Colon (tissue), 2 donors: ENCODE data around the gene TRPT1.

Experiments
- FAIRE-seq: peaks from 2 replicates; lab custom pipeline; 2012; peaks lifted over from hg19 to GRCh38; lab: Jason Lieb, UNC
- donor health status: control.
- donor health status: control.

TRPT1 gene

GRCh38 chr11:64244107-64244506 lies 18.1 kb upstream of the TRPT1 start:
- no peak for FAIRE-seq

DNA sequence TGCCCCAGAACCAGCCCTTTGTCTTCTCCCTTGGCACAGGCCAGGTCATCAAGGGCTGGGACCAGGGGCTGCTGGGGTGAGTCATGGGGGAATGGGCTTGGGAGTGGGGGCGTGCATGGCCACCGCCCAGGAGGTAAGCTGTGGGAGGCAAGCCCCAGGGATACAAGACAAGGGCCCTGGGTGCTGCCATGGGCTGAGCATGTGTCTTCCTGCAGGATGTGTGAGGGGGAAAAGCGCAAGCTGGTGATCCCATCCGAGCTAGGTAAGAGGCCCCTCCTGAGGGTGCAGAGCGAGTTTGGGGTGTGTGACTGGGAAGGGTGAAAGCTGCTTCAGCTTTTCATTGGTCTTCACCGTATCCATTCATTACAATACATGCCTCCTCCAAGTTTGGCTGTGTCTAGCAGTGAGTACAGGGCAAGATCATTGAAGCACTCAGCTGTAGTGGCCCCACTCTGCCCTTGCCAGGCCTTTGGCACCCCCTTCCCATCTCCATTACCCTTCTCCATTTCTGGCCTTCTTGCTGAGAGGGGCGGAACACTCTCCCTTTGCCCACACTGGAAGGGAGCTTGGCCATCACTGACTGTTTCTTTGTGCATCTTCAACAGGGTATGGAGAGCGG lies 17.4 kb upstream of the TRPT1 start:
- no peak for FAIRE-seq

DNA sequence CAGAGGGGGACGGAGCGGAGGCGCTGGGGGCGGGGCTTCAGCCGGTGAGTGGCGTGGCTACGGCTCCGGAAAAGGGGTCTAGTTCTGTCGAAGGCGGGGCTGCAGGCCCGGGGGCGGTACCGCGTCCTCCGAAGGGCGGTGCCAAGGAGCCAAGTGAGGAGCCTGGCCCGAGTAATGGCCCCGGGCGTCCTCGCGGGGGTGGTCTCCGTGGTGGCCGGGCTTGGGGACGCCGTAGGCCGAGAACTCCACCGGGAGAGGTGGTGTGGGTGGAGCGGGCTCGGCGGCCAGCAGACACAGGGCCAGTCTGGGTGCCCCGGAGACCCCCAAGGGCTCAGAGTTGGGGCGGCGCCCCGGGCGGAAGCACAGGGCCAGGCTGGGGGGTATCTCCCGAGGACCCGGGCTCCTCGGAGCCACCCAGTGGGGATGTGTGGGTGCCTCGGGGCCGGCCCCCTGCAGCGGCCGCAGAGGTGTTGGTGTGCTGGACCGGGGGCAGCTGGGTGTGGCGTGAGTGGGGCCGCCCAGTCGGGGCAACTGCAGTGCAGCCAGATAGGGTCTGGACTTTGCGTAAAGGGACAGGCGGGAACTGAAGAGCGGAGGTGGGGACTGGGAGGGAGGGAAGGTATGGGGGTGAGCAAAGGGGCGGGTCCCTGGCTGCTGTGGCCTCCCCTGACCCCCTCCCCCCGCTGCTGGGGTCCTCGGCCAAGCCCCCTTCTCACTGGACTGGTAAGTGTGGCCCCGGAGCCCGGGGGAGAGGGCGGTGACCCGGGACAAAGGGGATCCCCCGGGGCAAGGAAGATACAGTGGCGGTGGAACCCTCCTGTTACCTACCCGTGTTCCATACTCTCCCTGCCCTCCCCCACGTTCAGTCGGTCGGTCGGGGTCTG lies 15.7 kb upstream of the TRPT1 start:
- no peak for FAIRE-seq

GRCh38 chr11:64241241-64241490 lies 15.2 kb upstream of the TRPT1 start:
- no peak for FAIRE-seq

DNA sequence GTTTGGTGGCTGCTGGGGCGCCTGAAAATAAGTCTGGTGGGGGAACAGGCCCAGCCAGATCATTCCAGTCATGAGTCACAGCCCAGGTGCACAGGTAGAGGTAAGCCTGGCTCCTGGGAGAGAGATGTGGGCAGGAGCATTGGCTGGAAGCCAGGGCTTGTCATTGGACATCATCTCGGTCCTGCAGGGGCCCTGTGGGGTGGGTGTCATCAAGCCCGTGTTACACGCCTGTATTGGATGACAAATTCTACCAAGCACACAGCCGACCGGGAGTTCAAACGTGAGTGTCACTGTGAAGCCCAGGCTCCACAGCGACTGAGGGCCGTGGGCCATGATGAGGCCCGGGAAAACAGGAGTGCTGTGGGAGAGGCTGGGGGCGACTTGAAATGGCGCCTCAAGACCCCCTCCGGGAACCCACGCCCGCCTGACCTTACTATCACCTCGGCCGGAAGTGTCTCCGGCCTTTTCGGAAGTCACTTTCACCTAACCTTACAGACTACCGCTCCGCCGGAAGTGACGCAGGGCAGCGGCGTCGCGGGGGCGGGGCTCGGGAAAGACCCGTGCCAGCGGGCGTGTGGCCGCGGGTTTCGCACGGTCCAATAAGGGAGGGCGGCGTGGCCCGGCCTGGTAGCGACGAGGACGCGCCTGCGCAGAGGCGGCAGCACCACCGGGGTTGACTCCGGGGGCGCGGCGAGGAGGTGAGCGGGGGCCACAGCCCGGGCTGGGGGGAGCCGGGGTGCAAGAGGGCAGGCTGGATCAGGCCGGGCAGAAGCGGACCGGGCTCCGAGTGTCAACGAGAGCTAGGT lies 14.7 kb upstream of the TRPT1 start, which contains the start of gene FKBP2:
FKBP2 (plus strand) TSS at position 661 of the 806 bp plus-strand sequence. CDS start 1,293 bp downstream, outside the sequence.
- FAIRE-seq: no peak

- no peak for FAIRE-seq
Observed at GRCh38 chr11:64239662-64240434, 13.9 kb upstream of the TRPT1 start.

GRCh38 chr11:64238999-64239398 lies 13.0 kb upstream of the TRPT1 start:
- no peak for FAIRE-seq

DNA sequence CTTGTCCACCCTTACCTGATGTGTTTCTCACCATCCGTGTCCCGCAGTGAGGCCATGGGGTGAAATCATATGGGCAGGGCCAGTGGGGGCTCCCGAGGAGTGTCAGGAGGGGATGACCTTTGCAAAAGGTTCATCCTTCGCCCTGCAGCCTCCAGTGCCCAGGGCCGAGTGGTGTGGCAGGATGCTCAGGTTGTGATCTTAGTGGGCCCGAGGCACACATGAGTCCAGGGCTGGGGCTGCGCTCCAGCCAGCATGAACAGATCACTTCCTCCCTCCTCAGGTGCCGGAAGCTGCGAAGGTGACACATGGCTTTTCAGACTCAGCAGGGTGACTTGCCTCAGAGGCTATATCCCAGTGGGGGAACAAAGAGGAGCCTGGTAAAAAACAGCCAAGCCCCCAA lies 12.1 kb upstream of the TRPT1 start:
- no peak for FAIRE-seq

DNA sequence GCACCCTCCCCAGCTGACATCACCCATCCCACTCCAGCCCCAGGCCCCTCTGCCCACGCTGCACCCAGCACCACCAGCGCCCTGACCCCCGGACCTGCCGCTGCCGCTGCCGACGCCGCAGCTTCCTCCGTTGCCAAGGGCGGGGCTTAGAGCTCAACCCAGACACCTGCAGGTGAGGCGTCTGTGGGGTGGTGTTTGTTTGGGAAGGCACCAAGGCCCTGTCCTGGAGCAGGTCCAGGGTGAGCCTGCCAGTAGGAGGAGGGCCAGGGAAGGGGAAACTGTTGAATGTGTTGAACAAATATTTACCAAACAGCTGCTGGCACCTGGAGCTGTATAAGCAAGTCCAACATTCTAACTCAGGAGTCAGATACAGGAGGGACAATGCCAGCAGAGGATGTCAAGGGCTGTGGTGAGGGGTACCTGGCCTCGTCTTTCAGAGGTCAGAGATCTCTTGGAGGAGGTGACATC lies 11.5 kb upstream of the TRPT1 start:
- FAIRE-seq: no peak

GRCh38 chr11:64235437-64236161 lies 9.6 kb upstream of the TRPT1 start:
- FAIRE-seq: no peak

DNA sequence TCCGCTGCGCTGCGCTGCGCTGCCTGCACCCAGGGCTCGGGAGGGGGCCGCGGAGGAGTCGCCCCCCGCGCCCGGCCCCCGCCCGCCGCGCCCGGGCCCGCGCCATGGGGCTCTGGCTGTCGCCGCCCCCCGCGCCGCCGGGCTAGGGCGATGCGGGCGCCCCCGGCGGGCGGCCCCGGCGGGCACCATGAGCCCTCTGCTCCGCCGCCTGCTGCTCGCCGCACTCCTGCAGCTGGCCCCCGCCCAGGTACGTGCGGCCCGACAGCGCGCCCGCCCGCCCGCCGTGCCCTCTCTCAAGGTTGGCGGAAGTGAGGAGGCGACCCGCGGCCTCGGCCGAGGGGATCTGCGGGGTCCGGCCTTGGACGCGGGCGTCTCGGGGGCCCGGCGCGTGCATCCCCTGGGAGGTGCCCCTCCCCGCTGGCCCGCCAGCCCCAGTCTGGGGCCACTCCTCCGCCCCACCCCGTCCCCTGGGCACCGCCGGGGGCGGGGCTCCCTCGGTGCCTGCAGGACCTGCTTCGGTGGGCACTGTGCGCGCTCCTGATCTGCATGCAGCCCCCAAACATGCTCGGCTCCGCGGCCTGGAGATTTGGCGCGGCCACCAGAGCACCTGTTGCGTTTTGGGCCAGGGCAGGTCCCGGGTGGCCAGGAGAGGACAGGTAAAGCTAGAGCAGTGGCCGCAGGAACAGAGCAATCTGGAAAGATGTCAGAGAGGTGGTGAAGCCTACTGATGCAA lies 8.8 kb upstream of the TRPT1 start:
- FAIRE-seq: no peak

- FAIRE-seq: no peak
Observed at GRCh38 chr11:64233913-64234586, 8.1 kb upstream of the TRPT1 start, which contains the start of gene VEGFB. Gene VEGFB, plus strand, starts transcription at chr11:64234584. Its CDS starts 250 bp downstream, at chr11:64234834.

GRCh38 chr11:64232967-64233315 lies 7.0 kb upstream of the TRPT1 start:
- no peak for FAIRE-seq

DNA sequence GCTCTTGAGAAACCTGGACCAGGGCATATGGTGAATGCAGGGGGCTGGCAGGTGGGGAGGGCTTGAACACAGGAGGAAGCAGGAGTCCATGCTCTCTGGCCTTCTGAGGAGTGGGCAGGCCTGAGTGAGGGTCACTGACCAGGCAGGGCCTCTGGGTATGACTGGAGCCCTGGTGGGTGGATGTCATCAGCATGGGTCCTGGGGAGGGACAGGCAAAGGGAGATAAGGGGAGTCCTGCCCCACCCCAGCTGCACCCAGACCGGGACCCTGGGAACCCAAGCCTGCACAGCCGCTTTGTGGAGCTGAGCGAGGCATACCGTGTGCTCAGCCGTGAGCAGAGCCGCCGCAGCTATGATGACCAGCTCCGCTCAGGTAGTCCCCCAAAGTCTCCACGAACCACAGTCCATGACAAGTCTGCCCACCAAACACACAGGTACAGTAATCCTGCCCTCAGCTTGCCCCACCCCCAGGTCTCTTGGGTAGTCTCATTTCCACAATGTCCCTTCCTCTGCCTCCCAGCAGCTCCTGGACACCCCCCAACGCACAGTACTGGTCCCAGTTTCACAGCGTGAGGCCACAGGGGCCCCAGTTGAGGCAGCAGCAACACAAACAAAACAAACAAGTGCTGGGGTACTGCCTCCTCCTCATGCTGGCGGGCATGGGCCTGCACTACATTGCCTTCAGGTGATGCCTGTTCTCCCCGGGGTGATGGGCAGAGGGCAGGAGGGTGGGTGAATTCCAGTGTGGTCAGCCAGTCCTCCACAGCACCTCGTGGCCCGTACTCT lies 6.4 kb upstream of the TRPT1 start:
- no peak for FAIRE-seq

DNA sequence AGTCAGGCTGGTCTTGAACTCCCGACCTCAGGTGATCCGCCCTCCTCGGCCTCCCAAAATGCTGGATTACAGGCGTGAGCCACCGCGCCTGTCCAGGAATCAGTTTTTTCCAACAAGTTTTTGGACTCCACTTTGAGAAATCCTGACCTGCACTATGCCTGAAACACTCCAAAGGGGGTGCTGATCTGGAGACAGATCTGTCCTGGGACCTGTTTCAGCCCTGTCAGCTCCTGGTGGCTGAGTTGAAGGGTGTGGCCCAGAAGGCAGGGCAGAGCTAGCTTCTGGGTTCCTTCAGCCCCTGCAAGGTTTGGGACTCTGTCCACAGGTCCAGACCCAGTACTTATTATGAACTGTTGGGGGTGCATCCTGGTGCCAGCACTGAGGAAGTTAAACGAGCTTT lies 5.6 kb upstream of the TRPT1 start:
- no peak for FAIRE-seq

GRCh38 chr11:64230985-64231365 lies 5.0 kb upstream of the TRPT1 start:
- no peak for FAIRE-seq

DNA sequence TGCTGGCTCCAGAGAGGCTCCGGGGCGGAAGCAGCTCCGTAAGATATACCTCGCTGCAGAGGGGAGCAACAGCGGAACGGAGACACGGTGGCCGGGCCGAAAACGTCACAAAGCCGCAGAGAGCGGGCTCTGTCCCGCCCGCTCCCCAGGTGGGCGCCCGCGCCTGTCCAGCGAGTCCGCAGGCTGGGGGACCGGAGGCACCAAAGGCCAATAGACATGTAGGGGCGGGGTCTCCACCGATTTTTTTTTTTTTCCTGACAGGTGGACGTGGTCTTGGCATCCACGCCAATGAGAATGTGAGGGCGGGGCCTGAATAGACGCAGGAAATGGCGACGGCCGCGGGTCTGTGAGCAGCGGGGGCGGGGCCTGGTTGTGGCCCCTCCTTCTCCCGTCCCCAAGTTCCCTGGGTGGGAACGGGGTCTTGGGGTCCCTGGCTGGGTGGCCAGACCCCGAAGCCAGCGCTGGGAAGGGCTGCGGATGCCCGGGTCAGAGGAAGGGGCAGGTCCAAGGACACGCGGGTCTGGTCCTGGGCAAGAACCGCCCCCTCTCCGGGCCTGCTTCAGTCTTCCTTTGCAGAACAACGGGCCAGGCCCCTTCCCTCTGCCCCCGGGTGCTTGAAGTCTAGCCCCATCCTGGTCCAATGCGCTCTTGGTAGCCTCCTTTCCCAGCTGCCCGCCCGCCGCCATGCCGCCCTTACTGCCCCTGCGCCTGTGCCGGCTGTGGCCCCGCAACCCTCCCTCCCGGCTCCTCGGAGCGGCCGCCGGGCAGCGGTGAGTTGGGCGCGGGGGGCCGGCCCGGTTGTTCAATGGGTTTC lies 4.4 kb upstream of the TRPT1 start, which contains the start of gene DNAJC4:
DNAJC4 (plus strand) TSS at position 378 of the 814 bp plus-strand sequence; CDS start at position 685, 307 bp downstream.
- no peak for FAIRE-seq

DNA sequence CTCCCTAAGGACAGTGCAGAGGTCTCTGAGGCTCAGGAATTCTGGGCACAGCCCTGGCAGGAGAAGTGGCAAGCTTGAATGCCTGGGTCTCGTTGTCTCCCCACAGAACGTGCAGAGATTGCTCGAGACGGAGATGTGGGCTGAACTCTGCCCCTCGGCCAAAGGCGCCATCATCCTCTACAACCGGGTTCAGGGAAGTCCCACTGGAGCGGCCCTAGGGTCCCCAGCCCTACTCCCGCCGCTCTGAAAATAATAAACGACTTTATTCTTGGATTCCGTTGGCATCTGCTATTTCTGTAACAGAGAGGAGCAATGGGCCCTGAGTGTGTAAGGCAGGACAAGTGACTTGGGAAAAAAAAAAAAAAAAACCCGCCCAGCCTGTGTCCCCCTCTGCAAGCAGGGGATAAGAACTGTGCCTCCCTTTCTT lies 3.8 kb upstream of the TRPT1 start:
- FAIRE-seq: no peak
